ENCODE results near the gene LONRF2. TPM values are rescaled to one million over a fixed set of nuclear protein-coding genes. Genes with fewer than 3 reads are reported as not detected.

The LONRF2 gene
- total RNA-seq, 1 experiment from 2014 or later: 1.1 TPM

DNA sequence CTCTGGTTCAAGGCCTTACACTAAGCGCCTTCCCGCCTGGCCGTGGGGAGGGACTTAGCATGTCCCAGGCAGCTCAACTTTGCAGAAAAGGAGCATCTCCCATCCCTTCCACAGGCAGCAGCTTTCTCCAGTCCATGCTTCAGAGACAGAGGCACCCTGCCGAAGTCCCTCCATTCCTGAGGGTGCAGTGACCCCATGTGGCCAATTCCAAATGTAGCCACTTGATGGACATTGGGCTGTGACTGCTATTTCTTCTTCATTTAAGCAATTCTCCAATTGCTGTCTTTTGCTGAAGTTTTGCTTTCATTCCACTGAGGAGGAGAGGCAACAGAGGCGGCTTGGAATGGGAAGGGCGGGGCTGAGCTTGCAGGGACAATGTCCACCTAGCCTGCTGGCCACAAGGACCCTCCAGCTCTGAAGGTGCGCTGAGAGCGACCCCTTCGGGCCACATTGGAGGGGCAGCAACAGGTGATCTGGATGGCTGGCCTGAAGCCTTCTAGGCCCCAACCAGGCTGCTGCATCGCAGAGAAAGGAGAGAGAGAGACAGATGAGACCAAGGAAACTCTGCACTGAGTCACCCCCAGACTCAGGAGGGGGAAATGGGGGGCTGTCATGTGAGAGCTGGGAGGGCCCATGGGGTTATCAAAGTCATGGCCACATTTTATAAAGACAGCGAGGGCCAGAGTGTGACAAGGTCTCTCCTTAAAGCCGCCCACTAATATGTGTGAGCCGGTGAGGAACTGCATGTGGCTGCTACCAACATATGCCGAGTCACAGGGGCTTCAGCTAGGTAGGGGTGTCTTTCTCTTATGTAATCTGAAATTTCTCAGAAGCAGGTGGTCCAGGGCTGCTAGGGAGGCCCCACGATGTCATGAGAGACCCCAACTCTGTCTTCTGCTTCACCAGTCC is 61.3 kb downstream of the LONRF2 start:
- DNase-seq (peak; percentile 83), ATAC-seq (peak; percentile 84)
- H3K4me3 ChIP-seq (ENCODE audit: low read length): no peak overlapping the region
- BruUV-seq (replicated peaks): no TSS peak
- H3K27ac ChIP-seq (ENCODE audit: low read length): no peak overlapping the region
- no peak for TF ChIP-seq EZH2phosphoT487 (IDR thresholded peaks at IDR 0.05; ENCODE audit: borderline replicate concordance, low read length)
- TF ChIP-seq, protein P1, sequence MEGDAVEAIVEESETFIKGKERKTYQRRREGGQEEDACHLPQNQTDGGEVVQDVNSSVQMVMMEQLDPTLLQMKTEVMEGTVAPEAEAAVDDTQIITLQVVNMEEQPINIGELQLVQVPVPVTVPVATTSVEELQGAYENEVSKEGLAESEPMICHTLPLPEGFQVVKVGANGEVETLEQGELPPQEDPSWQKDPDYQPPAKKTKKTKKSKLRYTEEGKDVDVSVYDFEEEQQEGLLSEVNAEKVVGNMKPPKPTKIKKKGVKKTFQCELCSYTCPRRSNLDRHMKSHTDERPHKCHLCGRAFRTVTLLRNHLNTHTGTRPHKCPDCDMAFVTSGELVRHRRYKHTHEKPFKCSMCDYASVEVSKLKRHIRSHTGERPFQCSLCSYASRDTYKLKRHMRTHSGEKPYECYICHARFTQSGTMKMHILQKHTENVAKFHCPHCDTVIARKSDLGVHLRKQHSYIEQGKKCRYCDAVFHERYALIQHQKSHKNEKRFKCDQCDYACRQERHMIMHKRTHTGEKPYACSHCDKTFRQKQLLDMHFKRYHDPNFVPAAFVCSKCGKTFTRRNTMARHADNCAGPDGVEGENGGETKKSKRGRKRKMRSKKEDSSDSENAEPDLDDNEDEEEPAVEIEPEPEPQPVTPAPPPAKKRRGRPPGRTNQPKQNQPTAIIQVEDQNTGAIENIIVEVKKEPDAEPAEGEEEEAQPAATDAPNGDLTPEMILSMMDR (conservative IDR thresholded peaks at IDR 0.05; ENCODE audit: low read depth, low read length): peak; percentile 88
- no peak for TF ChIP-seq EZH2 (IDR thresholded peaks at IDR 0.05; ENCODE audit: low read length, unreplicated experiment)
- H3K27me3 ChIP-seq (ENCODE audit: low read length): no peaks in the 10 kb centered on the region
- POLR2A ChIA-PET (ENCODE audit: unreplicated experiment): interaction anchor here (0.6 kb wide), 1 partner anchor 923 kb away, joined by 4 read pairs; no protein-coding TSS in a partner anchor
- no peaks in the 10 kb centered on the region for H3K4me1 ChIP-seq (ENCODE audit: insufficient read depth, low read length)
- H3F3A ChIP-seq (ENCODE audit: low read length, unreplicated experiment): no peaks in the 10 kb centered on the region
- no peaks in the 10 kb centered on the region for H3K9me2 ChIP-seq (replicated peaks; ENCODE audit: low read length)
- H2AFZ ChIP-seq (ENCODE audit: low read length): no peak overlapping the region
- H3K36me3 ChIP-seq (ENCODE audit: low read depth, low read length): no peaks in the 10 kb centered on the region
- no peak overlapping the region for H3K9ac ChIP-seq (ENCODE audit: low read length)
- H3K79me2 ChIP-seq (ENCODE audit: low read length): no peaks in the 10 kb centered on the region
- H3K9me3 ChIP-seq (ENCODE audit: low read length): no peaks in the 10 kb centered on the region
- CTCF ChIA-PET: interaction anchor here (0.7 to 2.3 kb wide), 5 partner anchors 120 to 689 kb away, joined by 3 to 51 read pairs (median 6); no protein-coding TSS in a partner anchor
- intact Hi-C loops (cut with micrococcal nuclease): loop anchor here (1.0 to 5.0 kb wide), 3 partner anchors 161 to 702 kb away; no protein-coding TSS in a partner anchor
- no peak overlapping the region for H3K4me2 ChIP-seq (ENCODE audit: low read length)
- H4K20me1 ChIP-seq (ENCODE audit: low read length): no peaks in the 10 kb centered on the region

DNA sequence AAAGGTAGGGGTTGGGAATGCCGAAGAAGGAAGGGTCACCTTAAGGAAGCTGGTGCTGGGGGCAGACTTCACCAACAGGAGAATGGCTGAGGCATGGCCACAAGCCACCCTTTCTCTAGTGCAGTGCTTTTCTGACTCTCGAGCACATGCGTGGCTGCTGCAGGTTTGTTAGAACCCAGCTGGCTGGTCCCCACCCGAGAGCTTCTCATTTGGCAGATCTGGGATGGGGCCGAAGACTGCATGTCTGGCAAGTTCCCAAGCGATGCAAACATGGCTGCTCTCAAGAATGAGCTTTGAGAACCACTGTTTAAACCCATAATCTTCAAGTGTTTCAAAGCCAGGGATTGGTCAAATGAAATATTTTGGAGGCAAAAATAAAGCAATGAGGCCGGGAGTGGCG is 63.2 kb downstream of the LONRF2 start:
- H3K4me1 ChIP-seq (ENCODE audit: insufficient read depth, low read length): no peaks in the 10 kb centered on the region
- H3K27me3 ChIP-seq (ENCODE audit: low read length): no peaks in the 10 kb centered on the region
- H3K27ac ChIP-seq (ENCODE audit: low read length): no peak overlapping the region
- no peak for DNase-seq
- no peak overlapping the region for H2AFZ ChIP-seq (ENCODE audit: low read length)
- TF ChIP-seq EZH2 (IDR thresholded peaks at IDR 0.05; ENCODE audit: low read length, unreplicated experiment) (no peak), EZH2phosphoT487 (IDR thresholded peaks at IDR 0.05; ENCODE audit: borderline replicate concordance, low read length) (no peak)
- TF ChIP-seq, protein P1 (conservative IDR thresholded peaks at IDR 0.05; ENCODE audit: low read depth, low read length): no peak
- no TSS peak for BruUV-seq (replicated peaks)
- POLR2A ChIA-PET (ENCODE audit: unreplicated experiment): no interaction called here
- no peaks in the 10 kb centered on the region for H3K79me2 ChIP-seq (ENCODE audit: low read length)
- no peak overlapping the region for H3K4me2 ChIP-seq (ENCODE audit: low read length)
- H3F3A ChIP-seq (ENCODE audit: low read length, unreplicated experiment): no peaks in the 10 kb centered on the region
- H3K9me2 ChIP-seq (replicated peaks; ENCODE audit: low read length): no peaks in the 10 kb centered on the region
- H3K9me3 ChIP-seq (ENCODE audit: low read length): no peaks in the 10 kb centered on the region
- intact Hi-C loops (cut with micrococcal nuclease): no loop called here
- no peak for ATAC-seq
- no peaks in the 10 kb centered on the region for H3K36me3 ChIP-seq (ENCODE audit: low read depth, low read length)
- no peak overlapping the region for H3K9ac ChIP-seq (ENCODE audit: low read length)
- H3K4me3 ChIP-seq (ENCODE audit: low read length): no peak overlapping the region
- CTCF ChIA-PET: no interaction called here
- H4K20me1 ChIP-seq (ENCODE audit: low read length): no peaks in the 10 kb centered on the region

DNA sequence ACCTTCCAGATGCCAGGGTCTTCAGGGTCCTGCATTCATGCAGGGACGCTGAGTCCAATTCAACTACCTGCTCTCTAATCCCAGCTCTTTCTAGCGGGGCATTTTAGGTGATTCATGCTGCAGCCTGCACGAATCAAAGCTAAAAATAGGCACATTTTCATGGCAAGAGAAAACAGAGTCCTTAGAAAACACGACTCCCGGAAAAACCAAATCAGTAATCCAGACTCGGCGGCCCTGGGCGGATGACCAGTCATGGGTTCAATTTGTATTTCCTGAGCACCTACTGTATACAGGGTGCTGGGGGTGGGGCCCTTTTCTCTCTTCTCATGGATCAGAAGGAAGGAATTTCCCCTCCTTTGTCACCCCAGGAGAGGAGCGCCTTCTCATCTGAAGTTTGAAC is 64.4 kb downstream of the LONRF2 start:
- no peaks in the 10 kb centered on the region for H3K9me2 ChIP-seq (replicated peaks; ENCODE audit: low read length)
- no peaks in the 10 kb centered on the region for H3K9me3 ChIP-seq (ENCODE audit: low read length)
- no peak overlapping the region for H3K4me3 ChIP-seq (ENCODE audit: low read length)
- H3K79me2 ChIP-seq (ENCODE audit: low read length): no peaks in the 10 kb centered on the region
- POLR2A ChIA-PET (ENCODE audit: unreplicated experiment): interaction anchor here (0.6 kb wide), 1 partner anchor 311 kb away, joined by 8 read pairs; no protein-coding TSS in a partner anchor
- H2AFZ ChIP-seq (ENCODE audit: low read length): no peak overlapping the region
- TF ChIP-seq EZH2phosphoT487 (IDR thresholded peaks at IDR 0.05; ENCODE audit: borderline replicate concordance, low read length): no peak
- no peak for TF ChIP-seq EZH2 (IDR thresholded peaks at IDR 0.05; ENCODE audit: low read length, unreplicated experiment)
- TF ChIP-seq, protein P1 (conservative IDR thresholded peaks at IDR 0.05; ENCODE audit: low read depth, low read length): no peak
- no peaks in the 10 kb centered on the region for H3K4me1 ChIP-seq (ENCODE audit: insufficient read depth, low read length)
- ATAC-seq: no peak
- H3K9ac ChIP-seq (ENCODE audit: low read length): no peak overlapping the region
- H3K27ac ChIP-seq (ENCODE audit: low read length): no peak overlapping the region
- no peaks in the 10 kb centered on the region for H3K27me3 ChIP-seq (ENCODE audit: low read length)
- intact Hi-C loops (cut with micrococcal nuclease): no loop called here
- H3K36me3 ChIP-seq (ENCODE audit: low read depth, low read length): no peaks in the 10 kb centered on the region
- CTCF ChIA-PET: interaction anchor here (0.9 kb wide), 1 partner anchor 378 kb away, joined by 3 read pairs; no protein-coding TSS in a partner anchor
- H4K20me1 ChIP-seq (ENCODE audit: low read length): no peaks in the 10 kb centered on the region
- H3F3A ChIP-seq (ENCODE audit: low read length, unreplicated experiment): no peaks in the 10 kb centered on the region
- no TSS peak for BruUV-seq (replicated peaks)
- no peak overlapping the region for H3K4me2 ChIP-seq (ENCODE audit: low read length)
- DNase-seq: no peak
